Activated CD4-positive, alpha-beta T cell treated with anti-CD3 and anti-CD28 coated beads, Interleukin-2, amount 50 U/mL, for 24 hours (primary cell): ENCODE data around the gene TM9SF4.
"Not testable (repeated sequence)": the region's sequence is repeated elsewhere in the genome, so short reads cannot be mapped to it uniquely, and the experiment has no call there.

Source experiments
- DNase-seq, 2 donors: peaks; one replicate each; pipeline ENCODE4 v3.0.0-alpha.2; 2020; ENCODE audit warnings: low read depth in 1 of 2, low spot score in 1 of 2

Gene TM9SF4

GRCh38 chr20:32157611-32158010 is 48.1 kb downstream of the TM9SF4 start:
- DNase-seq = no peak

- no peak for DNase-seq
These were observed 48.8 kb downstream of the TM9SF4 start for GRCh38 chr20:32158351-32158750.

GRCh38 chr20:32158943-32159660 is 49.6 kb downstream of the TM9SF4 start:
- no peak for DNase-seq

- no peak for DNase-seq
These were observed 50.3 kb downstream of the TM9SF4 start for GRCh38 chr20:32159766-32160221.

GRCh38 chr20:32160341-32160740 is 50.8 kb downstream of the TM9SF4 start:
- DNase-seq = no peak

GRCh38 chr20:32162351-32162750 is 52.8 kb downstream of the TM9SF4 start:
- no peak for DNase-seq

GRCh38 chr20:32163951-32164350 is 54.4 kb downstream of the TM9SF4 start:
- DNase-seq = no peak

GRCh38 chr20:32164984-32165735 is 55.6 kb downstream of the TM9SF4 start:
- no peak for DNase-seq

- DNase-seq = no peak
These were observed 56.5 kb downstream of the TM9SF4 start for GRCh38 chr20:32165836-32166545.

- no peak for DNase-seq
These were observed 58.0 kb downstream of the TM9SF4 start for GRCh38 chr20:32167552-32167951.

GRCh38 chr20:32168184-32168910 is 58.8 kb downstream of the TM9SF4 start:
- no peak for DNase-seq

- DNase-seq = not testable (repeated sequence)
These were observed 68.2 kb downstream of the TM9SF4 start for GRCh38 chr20:32177696-32178095.

GRCh38 chr20:32179515-32179914 is 70.0 kb downstream of the TM9SF4 start:
- DNase-seq = no peak

GRCh38 chr20:32179934-32180333 is 70.4 kb downstream of the TM9SF4 start:
- no peak for DNase-seq

- no peak for DNase-seq
These were observed 72.1 kb downstream of the TM9SF4 start for GRCh38 chr20:32181606-32182005.

GRCh38 chr20:32183947-32184635 is 74.6 kb downstream of the TM9SF4 start:
- no peak for DNase-seq

- no peak for DNase-seq
These were observed 75.6 kb downstream of the TM9SF4 start for GRCh38 chr20:32184961-32185603.

GRCh38 chr20:32186506-32186905 is 77.0 kb downstream of the TM9SF4 start:
- DNase-seq = no peak

GRCh38 chr20:32188376-32189122 is 79.0 kb downstream of the TM9SF4 start:
- no peak for DNase-seq

GRCh38 chr20:32189123-32189410 is 79.6 kb downstream of the TM9SF4 start:
- no peak for DNase-seq
